NCI-H187 (cell line): ENCODE measurements around the gene VAV1.

Experiments
- DNase-seq, 2 experiments: peaks; one replicate each; lab custom pipeline; 2025; lab: John Stamatoyannopoulos, UW

Gene VAV1

GRCh38 chr19:6772028-6772865 lies at the start of gene VAV1:
Gene VAV1, plus strand, starts transcription at chr19:6772708. Its CDS starts 100 bp downstream, at chr19:6772808.
- DNase-seq = no peak

GRCh38 chr19:6723108-6723618 lies 49.3 kb upstream of the VAV1 start:
- DNase-seq = no peak

GRCh38 chr19:6723738-6724137 lies 48.8 kb upstream of the VAV1 start:
- DNase-seq = no peak

GRCh38 chr19:6724631-6725492 lies 47.6 kb upstream of the VAV1 start:
- DNase-seq = no peak

GRCh38 chr19:6725513-6726231 lies 46.8 kb upstream of the VAV1 start:
- DNase-seq = no peak

- no peak for DNase-seq
These were observed 44.2 kb upstream of the VAV1 start for GRCh38 chr19:6728346-6728745.

GRCh38 chr19:6729573-6730152 lies 42.8 kb upstream of the VAV1 start:
- no peak for DNase-seq

GRCh38 chr19:6730153-6730804 lies 42.2 kb upstream of the VAV1 start:
- no peak for DNase-seq

GRCh38 chr19:6730941-6731670 lies 41.4 kb upstream of the VAV1 start:
- no peak for DNase-seq

- no peak for DNase-seq
These were observed 40.7 kb upstream of the VAV1 start for GRCh38 chr19:6731822-6732221.

GRCh38 chr19:6732803-6733337 lies 39.6 kb upstream of the VAV1 start:
- DNase-seq = no peak

GRCh38 chr19:6733338-6734095 lies 39.0 kb upstream of the VAV1 start:
- no peak for DNase-seq

GRCh38 chr19:6734096-6734696 lies 38.3 kb upstream of the VAV1 start:
- DNase-seq = no peak

GRCh38 chr19:6735181-6735911 lies 37.2 kb upstream of the VAV1 start:
- no peak for DNase-seq

GRCh38 chr19:6736169-6736916 lies 36.2 kb upstream of the VAV1 start:
- DNase-seq = no peak

GRCh38 chr19:6736917-6737283 lies 35.6 kb upstream of the VAV1 start:
- no peak for DNase-seq

- peak; percentile 14 to 67 for DNase-seq
These were observed 35.1 kb upstream of the VAV1 start, which contains the start of gene GPR108 for GRCh38 chr19:6737284-6737872. Gene GPR108, minus strand, starts transcription at chr19:6737580. Its CDS starts 4 bp downstream, at chr19:6737576.
